Right lobe of liver (tissue), 6 donors: Measurements from ENCODE around the gene MYH14. TPM values are rescaled to one million over a fixed set of nuclear protein-coding genes. Genes with fewer than 3 reads are reported as not detected.
"Not testable (repeated sequence)": the region's sequence is repeated elsewhere in the genome, so short reads cannot be mapped to it uniquely, and the experiment has no call there.

Source experiments
- ATAC-seq, 4 donors: fragments of 200-7000 bp; cut with Tn5 transposase; one replicate each; pipeline ENCODE4 v1.9.1; 2020; ENCODE audit warnings: mild to moderate bottlenecking in 4 of 4, moderate library complexity in 4 of 4
- DNase-seq, 3 donors: peaks; one replicate each; pipeline ENCODE4 v3.0.0-alpha.2; 2020
- H3K27ac ChIP-seq, 3 donors: fragments of 200-600 bp; one replicate each; pipeline ENCODE4 v1.8.0; 2022
- H3K27me3 ChIP-seq, 2 donors: fragments of 200-600 bp; one replicate each; pipeline ENCODE4 v1.8.0; 2022
- H3K36me3 ChIP-seq, 4 donors: fragments of 200-600 bp; sonication (generic) in 1 of 4; one replicate each; pipeline versions ENCODE4 v1.5.1 to v1.8.0; 2017 to 2022; ENCODE audit warnings: control low read depth in 1 of 4
- H3K4me1 ChIP-seq, 4 donors: fragments of 200-600 bp; sonication (generic) in 1 of 4; one replicate each; pipeline versions ENCODE4 v1.5.1 to v1.8.0; 2017 to 2022; ENCODE audit warnings: control low read depth in 1 of 4
- H3K4me3 ChIP-seq, 3 donors: fragments of 200-600 bp; one replicate each; pipeline ENCODE4 v1.8.0; 2022
- H3K9me3 ChIP-seq, 4 donors: fragments of 200-600 bp; sonication (generic) in 1 of 4; one replicate each; pipeline versions ENCODE4 v1.5.1 to v1.8.0; 2017 to 2022; ENCODE audit warnings: control low read depth in 1 of 4
- POLR2A ChIP-seq: fragments of 450-650 bp; IDR thresholded peaks from one replicate; pipeline ENCODE4 v1.6.1; 2017; ENCODE audit warnings: antibody characterized with exemption, mild to moderate bottlenecking
- WGBS: methylation state at CpG from one replicate; pipeline ENCODE4 v1.1.6; 2018; ENCODE audit warnings: low coverage, low lambda C conversion rate; ENCODE audit not compliant: insufficient coverage; ENCODE audit errors: missing lambda C conversion rate; 5-methylcytosine and 5-hydroxymethylcytosine counted together
- intact Hi-C, 2 donors: fragments of 100-400 bp; cut with DNase I; formaldehyde crosslinking; loops; one replicate each; pipeline versions ENCODE4 v1.11.2 to v1.14.1; 2022
- total RNA-seq, 6 experiments: library from RNA; depleted of rRNA in 2 of 6; stranded (reverse); fragments of >200 nt in 2 of 6; fragmentation: NEBNext Ultra II Directional in 3 of 6; extraction: Animal tissue kit (Norgen Biotek cat#: 25700) in 3 of 6; gene quantifications; one replicate each; pipeline versions ENCODE4 v1.1.0 to v1.2.4, GENCODE V29; 2016 to 2023
- TF ChIP-seq, protein P1 (sequence below), 4 donors: fragments of 200-600 bp in 3 of 4; fragments of 450-650 bp in 1 of 4; IDR thresholded peaks; one replicate each; pipeline versions ENCODE4 v1.5.1 to v1.8.0; 2016 to 2022; ENCODE audit warnings: antibody characterized with exemption in 4 of 4, mild to moderate bottlenecking in 2 of 4
- donor health status: DM: no; HTN: yes; CAD: no.
- donor health status: DM: no; HTN: no; CAD: no.
- donor health status: DM: no; HTN: no; CAD: no.
- donor health status: DM: no; HTN: yes; CAD: no.
- donor health status: DM: no; HTN: yes; CAD: no.

The MYH14 gene
- total RNA-seq, 6 experiments from 2014 or later = 49.1 to 89.0 (median 65.8) TPM

DNA sequence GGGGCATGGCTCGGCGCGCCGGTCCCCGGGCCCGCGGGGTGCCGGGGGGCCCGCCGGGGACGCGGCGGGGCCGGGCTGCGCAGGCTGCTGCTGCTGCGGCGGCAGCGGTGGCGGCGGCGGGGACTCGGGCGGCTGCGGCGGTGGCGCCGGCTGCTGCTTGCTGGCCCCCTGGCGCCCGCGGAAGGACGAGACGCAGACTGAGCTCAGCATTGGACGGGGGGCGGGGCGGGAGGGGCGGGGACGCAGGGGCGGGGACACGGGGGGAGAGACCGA, 125.4 kb downstream of the MYH14 start:
- H3K9me3 ChIP-seq = no peaks in the 10 kb centered on the region
- ATAC-seq (no peak), DNase-seq (no peak)
- H3K27me3 ChIP-seq = no peaks in the 10 kb centered on the region
- H3K27ac ChIP-seq = no peak overlapping the region
- intact Hi-C loops = no loop called here
- peak overlapping the region in 1 of 3 donors; percentile 52 for H3K4me3 ChIP-seq
- no peak for TF ChIP-seq POLR2A
- TF ChIP-seq, protein P1, sequence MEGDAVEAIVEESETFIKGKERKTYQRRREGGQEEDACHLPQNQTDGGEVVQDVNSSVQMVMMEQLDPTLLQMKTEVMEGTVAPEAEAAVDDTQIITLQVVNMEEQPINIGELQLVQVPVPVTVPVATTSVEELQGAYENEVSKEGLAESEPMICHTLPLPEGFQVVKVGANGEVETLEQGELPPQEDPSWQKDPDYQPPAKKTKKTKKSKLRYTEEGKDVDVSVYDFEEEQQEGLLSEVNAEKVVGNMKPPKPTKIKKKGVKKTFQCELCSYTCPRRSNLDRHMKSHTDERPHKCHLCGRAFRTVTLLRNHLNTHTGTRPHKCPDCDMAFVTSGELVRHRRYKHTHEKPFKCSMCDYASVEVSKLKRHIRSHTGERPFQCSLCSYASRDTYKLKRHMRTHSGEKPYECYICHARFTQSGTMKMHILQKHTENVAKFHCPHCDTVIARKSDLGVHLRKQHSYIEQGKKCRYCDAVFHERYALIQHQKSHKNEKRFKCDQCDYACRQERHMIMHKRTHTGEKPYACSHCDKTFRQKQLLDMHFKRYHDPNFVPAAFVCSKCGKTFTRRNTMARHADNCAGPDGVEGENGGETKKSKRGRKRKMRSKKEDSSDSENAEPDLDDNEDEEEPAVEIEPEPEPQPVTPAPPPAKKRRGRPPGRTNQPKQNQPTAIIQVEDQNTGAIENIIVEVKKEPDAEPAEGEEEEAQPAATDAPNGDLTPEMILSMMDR (IDR thresholded peaks at IDR 0.05) = no peak
- H3K36me3 ChIP-seq = no peaks in the 10 kb centered on the region
- 4% methylated on average over 14 of the region's 40 CpGs for WGBS
- peaks cover 0 to 23% (median 8%) of the 10 kb centered on the region in 4 donors for H3K4me1 ChIP-seq

DNA sequence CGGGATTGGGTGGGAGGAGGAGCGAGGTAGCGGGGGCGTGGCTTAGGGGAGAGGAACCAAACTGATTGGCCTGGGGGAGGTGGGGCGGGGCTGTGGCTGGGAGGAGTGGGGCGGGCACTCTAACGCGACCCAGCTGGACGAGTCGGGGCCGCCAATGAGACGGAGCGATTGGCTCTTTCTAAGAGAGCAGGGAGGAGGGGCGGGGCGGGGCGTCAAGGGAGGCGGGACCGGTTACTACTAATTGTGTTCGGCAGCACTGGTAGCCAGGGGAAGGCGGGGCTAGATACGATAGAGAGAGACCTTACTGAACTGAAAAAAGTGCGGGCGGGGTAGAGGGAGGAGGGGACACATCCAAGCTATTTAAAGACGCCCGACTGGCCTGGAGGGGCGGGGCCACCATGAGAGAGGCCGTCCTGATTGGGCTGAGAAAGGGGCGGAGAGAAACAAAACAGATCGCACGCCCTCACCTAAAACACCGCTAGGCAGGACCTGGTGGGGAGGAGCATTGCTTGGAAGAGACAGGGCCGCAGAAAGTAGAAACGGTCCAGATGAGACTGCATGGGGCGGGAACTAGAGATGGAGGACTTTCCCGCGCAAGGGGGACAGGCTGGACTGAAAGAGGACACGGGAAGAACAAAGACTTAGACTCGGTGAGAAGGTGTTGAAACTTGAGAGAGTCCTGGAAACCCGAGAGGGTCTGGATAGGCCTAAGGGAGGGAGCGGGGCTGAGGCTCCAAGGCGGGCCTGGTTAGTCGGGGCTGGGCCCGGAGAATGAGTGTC, 125.9 kb downstream of the MYH14 start, which contains the start of gene KCNC3:
TSS of gene KCNC3 (minus strand) at position 232 of the 780 bp plus-strand sequence. CDS start 295 bp downstream, outside the sequence.
- Histone ChIP-seq H3K27me3 (no peaks in the 10 kb centered on the region), H3K27ac (peak within 1 kb of the TSS in 2 of 3 donors; percentile 17 to 37), H3K4me1 (peaks cover 0 to 28% (median 8%) of the 10 kb centered on the region in 4 donors), H3K9me3 (no peaks in the 10 kb centered on the region), H3K36me3 (no peaks in the 10 kb centered on the region), H3K4me3 (peak within 1 kb of the TSS; percentile 25 to 52 (median 34))
- TF ChIP-seq POLR2A = peak; percentile 73
- TF ChIP-seq, protein P1 (IDR thresholded peaks at IDR 0.05) = no peak
- ATAC-seq (peak; percentile 73 to 88 (median 80)), DNase-seq (peak; percentile 100)
- WGBS = 2% methylated on average over 33 of the region's 43 CpGs
- intact Hi-C loops = no loop called here

DNA sequence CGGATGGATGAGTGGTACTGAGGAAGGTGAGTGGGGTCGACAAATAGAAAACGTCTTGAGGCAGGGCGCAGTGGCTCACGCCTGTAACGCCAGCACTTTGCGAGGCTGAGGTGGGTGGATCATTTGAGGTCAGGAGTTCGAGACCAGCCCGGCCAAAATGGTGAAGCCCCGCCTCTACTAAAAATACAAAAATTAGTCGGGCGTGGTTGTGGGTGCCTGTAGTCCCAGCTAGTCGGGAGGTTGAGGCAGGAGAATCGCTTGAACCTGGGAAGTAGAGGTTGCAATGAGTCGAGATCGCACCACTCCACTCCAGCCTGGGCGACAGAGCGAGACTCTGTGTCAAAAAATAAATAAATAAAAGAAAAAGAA, 126.5 kb downstream of the MYH14 start:
- H3K27me3 ChIP-seq, ATAC-seq, intact Hi-C loops, H3K36me3 ChIP-seq, H3K9me3 ChIP-seq: not testable (repeated sequence)
- Histone ChIP-seq H3K4me3 (peak overlapping the region in 1 of 3 donors; percentile 9), H3K4me1 (peaks cover 0 to 29% (median 8%) of the 10 kb centered on the region in 4 donors), H3K27ac (peak overlapping the region in 1 of 3 donors; percentile 37)
- WGBS = 19% methylated on average over 18 of the region's 18 CpGs
- peak in 1 of 3 donors; percentile 58 for DNase-seq

DNA sequence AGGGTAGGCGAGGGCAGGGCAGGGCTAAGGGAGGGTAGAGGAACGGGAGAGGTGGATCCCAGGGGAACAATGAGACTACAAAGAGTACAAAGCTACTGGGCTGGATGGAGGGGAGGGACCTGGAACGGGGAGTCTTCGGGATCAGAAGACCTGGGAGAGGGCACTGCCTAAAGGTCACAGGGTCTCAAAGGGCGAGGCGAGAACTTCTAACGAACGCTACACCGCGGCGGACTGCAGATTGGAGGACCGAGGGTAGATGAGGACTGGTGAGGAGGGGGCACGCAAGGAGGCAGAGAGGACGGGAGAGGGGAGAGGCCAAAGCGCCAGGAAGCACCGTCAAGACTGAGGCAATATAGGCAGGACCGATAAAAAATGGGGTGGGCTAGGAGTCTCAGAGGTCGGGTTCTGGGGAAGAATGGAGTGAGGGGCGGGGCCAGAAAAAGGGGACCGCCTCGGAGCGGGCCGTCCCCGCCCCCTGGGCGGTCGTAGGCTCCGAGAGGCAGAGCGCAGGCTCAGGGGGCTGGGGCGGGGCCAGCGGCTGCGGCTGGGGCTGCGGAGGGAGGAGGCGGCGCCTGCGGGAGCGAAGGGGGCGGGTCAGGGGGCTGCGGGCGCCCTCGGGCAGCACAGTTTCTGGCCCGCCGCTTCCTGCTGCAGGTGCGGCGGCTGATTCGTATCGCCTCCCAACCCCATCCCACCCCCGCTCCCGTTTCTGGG, 127.1 kb downstream of the MYH14 start:
- no peak overlapping the region for H3K27ac ChIP-seq
- ATAC-seq = peak; percentile 47 to 57 (median 54)
- H3K4me1 ChIP-seq = peaks cover 0 to 29% (median 6%) of the 10 kb centered on the region in 4 donors
- peak overlapping the region; percentile 34 to 48 (median 38) for H3K4me3 ChIP-seq
- H3K9me3 ChIP-seq = no peaks in the 10 kb centered on the region
- TF ChIP-seq, protein P1 (IDR thresholded peaks at IDR 0.05) = no peak
- TF ChIP-seq POLR2A = no peak
- DNase-seq = peak; percentile 89 to 93 (median 91)
- H3K27me3 ChIP-seq = no peaks in the 10 kb centered on the region
- WGBS = 7% methylated on average over 27 of the region's 48 CpGs
- intact Hi-C loops = no loop called here
- no peaks in the 10 kb centered on the region for H3K36me3 ChIP-seq
